HG02763 (cell line): ENCODE measurements around the gene CCDC71.

Source experiments
- ATAC-seq: cut with Tn5 transposase; IDR thresholded peaks from one replicate; pipeline ENCODE4 v1.9.1; 2021; ENCODE audit warnings: mild to moderate bottlenecking, moderate library complexity; ENCODE audit not compliant: unreplicated experiment

CCDC71 gene

DNA sequence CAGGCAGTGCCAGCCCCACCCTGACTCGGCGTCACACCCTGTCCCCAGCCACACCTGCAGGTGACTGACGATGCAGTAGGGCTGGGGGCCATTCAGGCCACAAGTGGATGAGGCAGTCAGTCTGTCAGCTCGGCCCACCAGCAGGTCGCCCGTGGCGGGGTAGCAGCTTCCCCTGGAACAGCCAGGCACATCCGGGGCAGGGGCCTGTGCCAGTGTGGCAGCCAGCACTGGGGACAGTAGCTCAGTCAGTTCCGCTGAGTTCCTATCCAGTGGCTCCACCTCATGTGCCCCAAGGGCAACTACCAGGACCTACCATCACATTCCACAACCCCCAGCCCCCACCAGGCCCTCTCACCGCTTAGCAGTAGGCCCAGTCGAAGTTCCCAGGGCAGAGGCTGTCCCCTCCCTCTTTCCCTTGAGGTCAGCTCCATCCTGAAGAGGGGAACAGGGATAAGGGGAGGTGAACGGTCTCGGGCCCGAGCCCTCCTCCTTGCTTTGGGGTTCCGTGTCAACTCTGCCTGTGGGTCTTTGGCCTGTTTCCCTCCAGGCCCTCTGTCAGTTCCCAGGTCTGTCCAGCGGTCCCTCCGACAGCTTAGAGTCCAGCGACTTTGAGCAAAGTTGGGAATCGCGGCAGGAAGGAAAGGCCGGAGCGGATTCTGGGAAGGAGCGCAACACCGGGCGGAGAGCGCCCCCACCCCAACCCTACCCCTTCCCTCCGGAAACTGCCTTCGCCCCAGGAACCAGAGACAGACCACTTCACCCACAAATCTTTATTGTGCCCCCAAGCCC is 33.5 kb downstream of the CCDC71 start, which contains the start of gene LAMB2:
Gene LAMB2, minus strand, starts transcription at position 614 of the 789 bp plus-strand sequence. Its CDS starts 183 bp downstream, at position 431.
- ATAC-seq: no peak

DNA sequence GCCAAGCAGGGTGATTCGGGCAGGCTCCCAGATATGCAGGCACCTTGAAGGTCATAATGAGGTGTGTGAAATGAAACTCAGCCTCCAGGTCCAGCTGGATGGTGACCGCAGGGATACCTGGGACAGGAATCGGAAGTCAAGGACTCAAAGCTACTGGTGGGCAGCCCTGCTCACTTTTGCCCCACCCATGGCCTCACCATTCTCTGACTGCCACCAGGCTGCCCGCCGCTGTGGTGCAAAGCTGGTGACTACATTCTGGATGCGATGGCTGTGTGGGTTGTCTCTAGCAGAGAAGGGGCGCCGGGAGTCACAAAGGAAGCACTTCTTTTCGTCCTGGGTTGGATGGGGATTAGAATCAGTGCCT is 34.1 kb downstream of the CCDC71 start:
- no peak for ATAC-seq

DNA sequence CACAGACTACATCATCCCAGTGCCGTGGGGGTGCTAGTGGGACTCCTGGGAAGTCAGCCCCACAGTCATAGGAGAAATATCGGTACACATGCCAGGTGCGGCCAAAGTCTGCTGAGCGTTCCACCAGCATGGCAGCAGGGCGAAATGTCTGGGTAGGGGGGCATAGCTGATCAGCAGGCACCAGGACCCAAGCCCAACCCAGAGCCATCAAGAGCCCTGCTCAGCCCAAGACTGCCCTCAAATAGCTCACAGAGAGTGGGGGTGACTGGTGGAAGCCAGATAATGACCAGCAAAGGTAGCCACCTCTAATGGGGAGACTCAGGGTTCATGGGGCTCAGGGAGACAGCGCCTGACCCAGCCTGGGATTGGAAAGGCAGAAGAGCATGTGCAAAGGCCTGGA is 34.6 kb downstream of the CCDC71 start:
- no peak for ATAC-seq

DNA sequence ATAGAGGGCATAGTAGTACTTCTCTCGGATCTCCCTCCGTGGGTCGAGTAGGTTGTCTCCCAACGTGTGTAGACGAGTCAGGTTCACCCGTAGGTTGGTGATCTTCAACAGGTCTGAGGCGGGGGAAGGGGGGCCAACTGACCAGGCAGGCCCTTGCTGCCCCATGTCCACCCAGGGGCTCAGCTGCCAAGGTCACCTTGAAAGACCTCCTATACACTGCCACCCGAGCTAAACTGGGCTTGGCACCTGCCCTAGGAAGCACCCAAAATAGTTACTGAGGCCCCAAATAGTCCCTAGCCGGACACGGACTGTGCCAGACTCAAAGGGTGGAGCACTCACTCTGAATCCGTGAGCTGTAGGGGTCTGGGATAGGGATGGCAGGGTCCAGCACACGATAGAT is 35.1 kb downstream of the CCDC71 start:
- ATAC-seq: no peak

DNA sequence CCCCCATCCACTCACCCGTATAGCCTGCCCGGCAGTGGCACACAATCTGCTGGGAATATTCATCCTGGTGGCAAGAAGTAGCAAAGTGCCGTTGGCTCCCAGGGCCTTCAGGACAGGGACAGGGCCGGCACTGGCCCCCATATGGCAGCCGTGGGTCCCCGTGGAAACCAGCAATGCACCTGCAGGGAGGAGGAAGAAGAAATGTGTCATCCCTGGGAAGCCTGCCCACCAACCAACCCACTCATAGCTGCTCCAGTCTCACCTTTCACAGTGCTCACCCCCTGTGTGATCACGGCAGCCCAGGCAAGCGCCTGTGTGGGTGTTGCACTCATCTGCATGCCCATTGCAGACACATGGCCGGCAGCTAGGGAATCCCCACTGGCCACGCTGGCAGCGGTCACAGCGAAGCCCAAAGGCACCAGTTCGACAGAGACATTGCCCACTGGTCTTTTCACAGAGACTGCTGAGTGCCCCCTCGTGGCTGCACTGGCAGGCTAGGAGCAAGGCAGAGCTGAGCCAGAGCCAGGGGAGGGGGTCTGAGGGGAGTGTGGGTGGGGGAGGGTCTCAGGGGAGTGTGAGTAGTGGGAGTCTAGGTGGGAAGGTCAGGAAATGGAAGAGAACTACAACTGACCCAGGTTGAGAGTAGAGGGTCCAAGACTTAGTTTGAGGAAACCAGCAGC is 41.0 kb downstream of the CCDC71 start:
- ATAC-seq: no peak

DNA sequence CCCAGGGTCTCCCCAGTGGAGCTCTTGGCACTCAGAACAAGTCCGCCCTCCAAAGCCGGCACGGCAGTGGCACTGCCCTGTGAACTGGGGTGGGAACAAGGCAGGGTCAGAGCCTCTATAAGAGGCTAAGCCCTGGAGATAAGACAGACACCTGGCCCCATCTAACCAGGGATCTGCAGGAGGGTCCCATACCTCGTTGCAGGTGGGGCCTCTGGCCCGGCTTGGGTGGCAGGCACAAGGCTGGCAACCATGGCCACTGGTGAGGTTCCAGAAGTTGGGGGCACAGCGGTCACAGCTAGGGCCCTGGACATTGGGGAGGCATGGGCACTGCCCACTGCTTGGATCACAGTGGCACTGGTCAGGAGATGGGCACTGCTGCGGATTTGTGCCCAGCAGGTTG is 41.9 kb downstream of the CCDC71 start:
- ATAC-seq: no peak

DNA sequence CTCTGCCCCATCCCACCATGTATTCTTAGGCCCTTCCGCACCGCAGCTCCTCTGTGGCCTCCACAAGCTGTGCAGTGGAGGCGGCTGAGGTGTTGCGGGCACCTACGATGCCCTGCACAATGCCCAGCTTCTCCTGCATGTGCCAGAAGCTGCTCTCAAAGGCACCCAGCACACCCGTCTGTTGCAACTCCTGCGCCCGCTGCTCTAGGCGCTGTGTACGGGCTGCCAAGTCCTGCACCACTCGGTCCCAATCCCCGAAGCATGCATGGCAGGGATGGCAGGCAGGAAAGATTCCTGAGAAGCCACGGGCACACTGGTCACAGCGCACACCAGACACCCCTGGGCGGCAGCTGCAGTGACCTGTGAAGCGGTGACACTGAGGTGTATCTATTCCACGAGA is 42.4 kb downstream of the CCDC71 start:
- ATAC-seq: no peak

DNA sequence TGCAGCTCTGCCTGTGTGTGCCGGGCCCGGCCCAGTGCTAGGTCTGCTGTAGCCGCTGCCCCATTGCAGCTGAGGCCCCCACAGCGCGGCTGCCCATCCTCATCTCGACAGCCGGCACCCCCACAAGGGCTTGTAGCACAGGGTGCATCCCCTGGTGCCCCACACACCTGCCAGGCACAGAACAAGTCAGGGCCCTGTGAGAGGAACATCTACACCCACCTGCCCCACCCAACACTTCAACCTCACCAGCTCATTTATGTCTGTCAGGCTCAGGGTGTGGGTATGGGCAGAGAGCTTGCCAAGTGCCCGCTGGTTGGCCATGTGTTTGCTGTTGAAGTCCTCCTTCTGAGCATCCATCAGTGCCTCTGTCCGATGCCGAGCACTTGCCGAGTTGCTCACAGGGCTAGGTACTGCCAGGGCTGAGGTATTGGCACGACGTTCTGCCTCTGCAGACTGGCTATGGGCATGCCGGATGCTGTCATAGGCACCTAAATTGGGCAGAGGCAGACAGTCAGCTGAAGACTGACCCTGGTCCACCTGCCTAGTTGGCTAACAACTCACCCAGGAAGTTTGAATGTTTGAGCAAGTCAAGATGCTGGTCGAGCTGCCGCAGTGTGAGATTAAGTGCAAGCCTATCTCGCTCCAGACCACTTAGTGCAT is 43.1 kb downstream of the CCDC71 start:
- no peak for ATAC-seq

DNA sequence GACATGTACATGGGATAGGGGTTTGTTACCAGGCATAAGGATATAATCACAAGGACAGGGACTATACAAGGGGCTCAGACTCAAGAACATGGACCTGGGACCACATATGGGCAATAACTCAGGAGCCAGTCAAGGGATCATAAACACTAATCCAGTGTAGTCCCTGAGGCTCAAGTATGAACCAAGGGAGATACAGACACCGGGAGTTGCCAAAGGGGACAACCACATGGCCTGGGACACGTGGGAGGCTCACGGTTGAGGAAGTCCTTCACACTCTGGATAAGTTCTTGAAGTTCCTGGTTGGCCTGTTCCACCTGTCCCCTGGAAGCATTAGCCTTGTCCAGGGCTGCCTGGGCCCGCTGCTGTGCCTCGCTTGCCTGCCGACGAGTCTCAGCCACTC is 43.7 kb downstream of the CCDC71 start:
- no peak for ATAC-seq

DNA sequence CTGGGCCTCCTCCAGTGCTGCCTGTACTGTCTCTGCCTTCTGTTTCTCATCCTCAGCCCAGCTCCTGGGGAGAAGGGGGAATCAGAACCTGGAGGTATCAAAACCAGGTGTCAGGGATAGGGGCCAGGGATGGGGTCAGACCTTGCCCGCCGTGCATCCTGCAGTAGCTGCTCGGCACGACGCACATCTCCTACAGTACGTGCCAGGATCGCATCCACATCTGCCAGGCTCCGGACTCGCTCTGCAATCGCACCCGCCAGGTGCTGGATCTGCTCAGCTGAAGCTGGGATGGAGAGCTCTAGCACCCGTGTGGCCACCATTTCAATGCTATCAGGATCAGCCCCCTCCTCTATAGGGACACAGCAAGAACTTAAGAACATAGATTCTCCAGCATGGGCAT is 44.1 kb downstream of the CCDC71 start:
- no peak for ATAC-seq

DNA sequence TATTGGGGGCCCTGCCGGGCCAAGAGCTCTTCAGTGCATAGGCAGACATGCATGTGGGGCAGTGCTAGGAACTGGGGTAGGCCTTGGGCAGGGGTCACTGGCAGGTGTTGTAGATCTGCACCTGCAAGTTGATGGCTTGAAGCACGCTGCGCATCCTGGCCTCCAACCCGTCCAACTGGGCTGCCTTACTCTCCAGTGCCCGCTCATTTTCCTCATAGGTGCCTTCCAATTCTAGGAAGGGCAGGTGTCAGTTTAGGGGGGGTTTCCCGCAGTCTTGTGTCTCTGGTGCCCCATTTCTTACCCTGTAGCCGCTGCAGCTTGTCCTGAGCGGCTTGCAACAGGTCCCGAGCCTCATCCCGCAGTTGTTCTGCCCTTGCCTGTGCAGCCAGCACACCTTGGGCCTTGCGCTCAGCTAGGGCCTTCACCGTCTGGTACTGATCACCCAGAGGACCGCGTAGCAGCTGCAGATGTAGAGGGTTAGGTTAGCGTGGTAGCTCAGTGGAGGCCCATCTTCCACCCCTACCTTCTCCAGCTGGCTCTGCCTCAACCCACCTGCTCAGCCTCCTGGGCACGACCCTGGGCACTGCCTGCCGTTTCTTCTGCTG is 44.9 kb downstream of the CCDC71 start:
- ATAC-seq: no peak

DNA sequence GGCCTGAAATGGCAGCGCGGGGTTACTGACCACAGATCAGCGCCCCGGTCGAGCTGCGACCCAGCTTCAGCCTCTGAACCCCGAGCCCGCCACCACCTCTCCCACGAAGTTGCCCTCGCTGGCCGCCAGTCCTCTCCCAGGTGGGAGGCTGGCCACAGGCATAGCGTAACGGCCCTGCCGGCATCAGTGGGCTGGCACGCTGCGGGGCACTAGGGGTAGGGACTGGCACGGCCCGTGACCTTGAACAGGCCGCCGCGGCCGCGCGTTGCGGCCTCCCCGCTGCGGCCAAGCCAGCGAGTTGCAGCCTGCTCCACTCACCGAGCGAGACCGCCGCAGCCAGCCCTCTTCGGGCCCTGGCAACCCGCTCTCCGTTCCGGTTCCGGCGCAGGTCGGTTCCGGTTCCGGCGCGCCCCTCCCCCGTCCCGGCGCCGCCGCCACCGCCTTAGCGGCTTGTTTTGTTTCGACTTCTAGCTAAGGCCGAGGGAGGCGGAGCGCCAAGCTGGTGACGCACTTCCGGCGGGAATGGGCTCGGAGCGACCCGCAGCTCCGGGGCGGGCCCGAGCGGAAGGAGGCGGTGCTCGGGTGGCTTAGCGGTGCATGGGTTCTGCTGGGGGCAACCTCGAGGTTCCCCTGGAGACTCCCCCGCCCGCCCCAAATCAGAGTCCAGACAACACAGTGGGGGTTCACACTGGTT is 45.5 kb downstream of the CCDC71 start, which contains the start of gene USP19:
Gene USP19, minus strand, starts transcription at position 386 of the 694 bp plus-strand sequence. CDS start 1,678 bp downstream, outside the sequence.
- peak; percentile 78 for ATAC-seq

DNA sequence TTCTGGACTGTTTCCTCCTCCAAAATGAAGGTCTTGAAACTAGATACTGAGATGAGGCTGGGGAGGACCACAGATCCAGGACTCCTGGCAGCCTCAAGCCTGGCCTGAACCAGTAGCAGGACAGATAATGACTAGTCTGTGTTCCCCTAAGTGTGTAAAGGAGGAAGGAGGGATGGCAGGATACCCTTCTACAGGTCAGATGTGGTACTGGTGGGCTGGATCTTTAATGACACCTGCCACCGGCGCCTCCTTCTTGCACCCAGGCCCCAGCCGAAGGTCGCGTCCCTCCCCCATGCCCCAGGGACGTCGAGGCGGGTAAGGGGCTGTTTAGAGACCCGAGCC is 46.1 kb downstream of the CCDC71 start:
- no peak for ATAC-seq

DNA sequence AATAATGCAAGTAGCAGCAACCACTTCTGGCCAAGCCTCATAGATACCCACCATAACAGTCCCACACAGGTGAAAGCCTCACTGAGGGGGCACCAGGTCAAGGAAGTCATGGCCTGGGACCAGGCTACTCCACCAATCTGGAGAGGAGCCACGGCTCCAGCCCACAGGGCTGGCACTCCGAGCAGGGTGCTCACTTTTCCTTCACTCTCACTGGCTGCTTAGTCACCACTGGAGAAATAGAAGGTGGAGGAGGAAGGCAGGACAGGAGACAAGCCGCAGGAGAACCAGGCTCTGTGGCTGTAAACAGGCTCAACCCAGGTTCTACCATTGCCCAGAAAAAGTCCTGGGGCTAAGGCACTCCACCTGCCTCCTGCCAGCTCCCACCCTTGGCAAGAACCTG is 46.7 kb downstream of the CCDC71 start:
- ATAC-seq: no peak

DNA sequence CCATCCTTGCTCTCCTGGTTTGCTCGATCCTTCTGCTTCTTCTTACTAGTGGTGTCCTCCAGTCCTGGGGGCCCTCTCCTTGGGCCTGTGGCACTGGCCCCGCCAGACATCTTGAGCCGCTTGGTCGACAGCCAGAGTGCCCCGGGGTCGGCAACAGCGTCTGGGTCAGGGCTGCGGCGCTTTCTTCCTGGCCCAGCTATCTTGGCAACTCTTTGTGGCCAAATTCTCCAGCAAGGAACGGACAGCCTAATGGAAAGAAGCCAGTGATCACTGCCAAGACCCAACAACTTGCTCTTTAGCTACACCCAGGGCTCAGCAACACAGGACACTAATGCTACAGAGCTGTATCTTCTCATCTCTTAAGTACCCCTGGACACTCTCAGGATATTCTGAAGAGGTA is 47.1 kb downstream of the CCDC71 start:
- no peak for ATAC-seq
